Measurements from ENCODE around the gene L1CAM. TPM values are rescaled to one million over a fixed set of nuclear protein-coding genes. Genes with fewer than 3 reads are reported as not detected.
"Not testable (repeated sequence)": the region's sequence is repeated elsewhere in the genome, so short reads cannot be mapped to it uniquely, and the experiment has no call there.

The L1CAM gene
- total RNA-seq, 1 donor from 2014 or later: 2.4 TPM

- DNase-seq: no peak
Measured at GRCh38 chrX:153827903-153828302, 58.1 kb downstream of the L1CAM start.

- no peak for DNase-seq
Measured at GRCh38 chrX:153827016-153827415, 59.0 kb downstream of the L1CAM start.

DNA sequence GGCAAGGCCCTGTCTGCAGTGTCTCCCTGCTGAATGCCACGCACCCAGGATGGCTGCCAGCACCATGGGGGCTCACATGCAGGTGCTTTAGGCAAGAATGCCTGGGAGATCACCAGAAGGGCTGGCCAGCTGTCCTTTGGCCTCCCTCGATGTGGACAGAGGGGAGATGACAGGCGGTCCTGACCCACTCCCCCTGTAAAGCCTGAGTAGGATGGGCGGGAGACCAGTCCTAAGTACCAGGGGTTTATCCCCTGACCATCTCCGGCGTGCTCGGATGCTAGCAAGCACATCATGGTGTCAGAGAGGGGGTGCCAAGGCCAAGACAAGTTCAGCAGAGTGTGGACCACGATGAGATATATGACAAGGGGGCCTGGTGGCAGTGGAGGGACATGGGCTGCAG lies 60.9 kb downstream of the L1CAM start:
- DNase-seq: no peak

GRCh38 chrX:153824348-153824747 lies 61.6 kb downstream of the L1CAM start:
- no peak for DNase-seq

DNA sequence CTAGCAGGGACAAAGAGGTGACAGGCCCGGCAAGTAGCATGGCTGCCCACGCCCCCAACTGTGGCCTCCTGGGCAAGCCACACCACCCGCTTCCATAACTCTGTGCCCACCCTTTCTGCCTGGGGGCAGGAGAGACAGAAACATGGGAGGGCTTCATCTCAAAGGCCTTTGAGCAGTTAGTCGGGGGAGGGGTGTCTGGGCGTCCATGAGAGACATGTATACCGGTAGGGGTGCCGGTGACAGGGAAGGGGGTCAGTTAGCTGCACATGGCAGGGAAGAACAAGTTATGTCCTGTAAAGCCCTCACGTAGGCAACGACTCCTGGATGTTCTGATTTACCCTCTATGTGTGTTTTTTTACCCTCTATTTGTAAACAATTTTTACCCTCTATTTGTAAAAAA lies 64.9 kb downstream of the L1CAM start:
- no peak for DNase-seq

- no peak for DNase-seq
Measured at GRCh38 chrX:153820601-153821000, 65.4 kb downstream of the L1CAM start.

- no peak for DNase-seq
Measured at GRCh38 chrX:153819384-153820040, 66.5 kb downstream of the L1CAM start.

DNA sequence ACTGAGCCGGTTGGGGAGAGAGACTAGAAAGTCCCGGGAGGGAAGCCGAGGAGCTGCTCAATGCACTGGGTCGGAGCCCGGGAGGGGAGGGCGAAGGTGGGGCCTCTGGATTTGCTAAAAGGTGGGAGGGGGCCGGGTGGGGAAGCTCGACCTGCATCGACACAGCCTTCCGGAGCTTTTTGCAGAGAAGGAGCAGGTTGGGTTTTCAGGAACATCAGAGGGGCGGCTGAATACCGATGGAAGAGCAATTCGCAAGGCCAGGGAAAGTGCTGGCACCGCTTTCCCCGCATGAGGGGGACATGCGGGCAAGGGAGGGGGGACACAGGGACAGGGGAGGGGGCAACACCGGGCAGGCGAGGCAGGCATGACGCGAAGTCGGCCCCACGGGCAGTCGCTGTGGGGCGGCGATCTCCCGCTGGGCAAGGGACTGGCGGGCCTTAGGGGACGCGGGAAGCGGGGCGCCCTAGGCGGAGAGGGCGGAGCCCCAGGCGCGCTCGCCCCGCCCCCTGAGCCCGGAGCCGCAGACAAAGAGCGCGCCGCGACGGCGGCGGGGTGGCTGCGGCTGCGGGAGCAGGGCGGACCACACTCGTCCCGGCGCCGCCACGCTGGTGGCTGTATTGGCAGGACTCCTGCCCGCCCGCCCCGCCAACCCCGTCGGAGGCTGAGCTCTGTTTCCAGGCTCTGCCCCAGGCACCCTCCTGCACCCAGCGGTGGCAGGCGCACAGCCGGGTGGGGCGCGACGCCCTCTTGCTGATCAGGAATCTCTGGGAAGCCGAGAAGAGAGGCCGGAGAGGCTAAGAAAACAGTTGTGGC lies 67.2 kb downstream of the L1CAM start:
- DNase-seq: peak; percentile 19

- not testable (repeated sequence) for DNase-seq
Measured at GRCh38 chrX:153818064-153818463, 67.9 kb downstream of the L1CAM start.

DNA sequence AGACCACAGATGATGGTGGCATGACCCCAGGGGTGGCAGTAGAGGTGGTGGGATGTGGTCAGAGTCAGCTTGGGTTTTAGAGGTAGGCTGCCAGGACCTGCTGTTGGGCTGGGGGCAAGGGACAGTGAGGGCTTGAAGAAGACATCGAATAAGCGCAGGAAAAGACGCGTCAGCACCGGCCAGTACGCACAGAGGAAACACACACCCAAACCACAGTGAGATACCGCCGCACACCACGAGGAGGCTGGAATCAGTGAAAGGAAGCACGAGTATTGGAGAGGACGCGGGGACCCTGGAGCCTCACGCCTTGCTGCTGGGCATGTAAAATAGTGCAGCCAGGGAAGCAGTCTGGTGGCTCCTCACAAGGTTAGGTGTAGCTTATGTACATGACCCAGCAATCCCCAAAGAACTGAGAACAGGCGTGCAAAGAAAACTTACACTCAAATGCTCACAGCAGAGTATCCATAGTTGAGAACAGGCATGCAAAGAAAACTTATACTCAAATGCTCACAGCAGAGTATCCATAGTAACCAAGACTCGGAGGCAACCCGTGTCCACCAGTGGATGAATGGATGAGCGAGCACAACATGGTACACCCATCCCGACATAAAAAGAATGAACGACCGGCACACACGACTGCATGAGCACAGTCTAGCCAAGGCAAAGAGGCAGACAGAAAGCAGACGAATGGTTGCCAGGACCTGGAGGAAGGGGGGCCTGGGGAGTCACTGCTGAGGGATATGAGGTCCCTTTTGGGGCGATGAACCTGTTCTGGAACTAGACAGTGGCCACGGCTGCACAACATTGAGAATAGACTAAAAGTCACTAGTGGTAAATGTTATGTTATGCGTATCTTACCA lies 68.9 kb downstream of the L1CAM start:
- DNase-seq: peak; percentile 13

DNA sequence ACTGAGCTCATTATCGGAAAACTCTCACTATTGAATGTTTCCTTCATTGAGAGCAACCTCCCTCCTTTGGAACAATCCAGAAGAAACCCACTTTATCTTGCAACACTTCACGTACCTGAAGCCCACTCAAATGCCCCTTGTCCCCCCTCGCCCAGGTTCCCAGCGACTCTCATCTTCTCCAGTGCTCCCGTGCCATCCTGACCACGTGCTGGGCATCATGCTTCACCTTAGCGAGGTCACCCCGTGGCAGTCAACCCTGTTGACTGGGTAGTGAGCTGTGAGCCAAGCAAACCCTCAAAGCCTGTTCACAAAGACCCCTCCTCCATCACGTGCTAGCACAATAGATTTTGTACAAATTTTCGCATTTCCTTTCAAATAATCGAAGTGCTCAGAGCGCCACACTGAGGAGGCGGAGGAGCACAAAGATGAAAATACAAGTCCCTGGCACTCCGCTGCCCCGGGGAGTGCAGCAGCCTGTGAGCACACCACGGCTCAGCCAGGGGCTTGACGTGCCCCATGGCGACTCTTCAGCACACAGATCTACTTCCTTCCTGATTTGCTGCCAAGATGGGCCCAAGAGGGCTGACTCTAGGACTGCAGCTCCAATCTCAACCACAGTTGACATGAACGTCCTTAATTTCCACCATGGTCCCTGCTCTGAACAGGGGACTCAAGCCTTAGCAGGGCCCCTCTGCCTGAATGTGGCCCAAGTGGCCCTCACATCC lies 71.2 kb downstream of the L1CAM start:
- no peak for DNase-seq

GRCh38 chrX:153813161-153813560 lies 72.8 kb downstream of the L1CAM start:
- no peak for DNase-seq

- DNase-seq: no peak
Measured at GRCh38 chrX:153812220-153812619, 73.8 kb downstream of the L1CAM start.

Other genes starting within 250 kb of the L1CAM start
- gene DUSP9, start 239.0 kb downstream of the L1CAM start, total RNA-seq: 0.05 and 0.17 TPM in 2 replicates
- gene PNCK, start 212.4 kb downstream of the L1CAM start, total RNA-seq: not detected in 2 replicates
- 3.3 and 4.6 TPM in 2 replicates for gene SLC6A8, start 198.2 kb downstream of the L1CAM start, total RNA-seq
- gene BCAP31, start 161.8 kb downstream of the L1CAM start, total RNA-seq: 303 and 321 TPM in 2 replicates
- 10.0 and 16.6 TPM in 2 replicates for gene ABCD1, start 161.3 kb downstream of the L1CAM start, total RNA-seq
- 5.1 and 14.1 TPM in 2 replicates for gene PLXNB3, start 121.9 kb downstream of the L1CAM start, total RNA-seq
- under 0.01 and 0.05 TPM in 2 replicates for gene SRPK3, start 105.1 kb downstream of the L1CAM start, total RNA-seq
- 35.1 and 63.9 TPM in 2 replicates for gene IDH3G, start 91.8 kb downstream of the L1CAM start, total RNA-seq
- 75.9 and 143 TPM in 2 replicates for gene SSR4, start 91.5 kb downstream of the L1CAM start, total RNA-seq
- gene PDZD4, start 55.6 kb downstream of the L1CAM start, total RNA-seq: 0.23 and 0.68 TPM in 2 replicates
- 4.7 and 6.3 TPM in 2 replicates for gene AVPR2, start 18.5 kb upstream of the L1CAM start, total RNA-seq
- gene ARHGAP4, start 40.1 kb upstream of the L1CAM start, total RNA-seq: 16.0 and 27.2 TPM in 2 replicates
- gene NAA10, start 48.9 kb upstream of the L1CAM start, total RNA-seq: 70.6 and 88.2 TPM in 2 replicates
- 12.1 and 27.4 TPM in 2 replicates for gene RENBP, start 58.5 kb upstream of the L1CAM start, total RNA-seq
- 15.3 and 48.9 TPM in 2 replicates for gene HCFC1, start 85.6 kb upstream of the L1CAM start, total RNA-seq
- gene TMEM187, start 86.6 kb upstream of the L1CAM start, total RNA-seq: 6.0 and 6.5 TPM in 2 replicates
- gene IRAK1, start 133.7 kb upstream of the L1CAM start, total RNA-seq: 53.8 and 81.9 TPM in 2 replicates
- 22.5 and 34.9 TPM in 2 replicates for gene MECP2, start 211.5 kb upstream of the L1CAM start, total RNA-seq